ENCODE measurements around the gene PINK1.

PINK1 gene

DNA sequence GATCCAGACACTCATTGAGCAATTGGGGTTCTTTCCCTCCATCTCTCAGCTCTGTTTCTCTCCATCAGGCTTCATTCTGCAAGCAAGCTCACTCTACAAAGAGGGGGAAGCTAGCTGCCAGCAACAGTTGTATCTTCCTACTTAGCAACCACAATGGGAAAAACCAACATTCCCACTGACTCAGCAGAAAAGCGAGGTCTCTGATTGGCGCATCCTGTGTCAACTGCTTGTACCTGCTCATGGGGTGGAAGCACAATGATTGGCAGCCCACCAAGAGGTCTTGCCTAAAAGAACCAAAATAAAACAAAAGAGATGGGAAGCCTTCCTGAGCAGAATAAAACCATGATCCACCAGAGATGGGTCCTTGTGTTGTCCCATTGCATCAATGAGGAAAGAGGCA, 48.4 kb upstream of the PINK1 start:
- ChIA-PET CTCF (interaction anchor here (2.3 kb wide), 1 partner anchor 10 kb away, joined by 10 read pairs; no protein-coding TSS in a partner anchor), POLR2A (no interaction called here)
- Histone ChIP-seq H3K27ac (ENCODE audit: extremely low read depth, low read depth, low read length) (no peak overlapping the region), H3K36me3 (ENCODE audit: control insufficient read depth in 2 of 2, insufficient read depth in 1 of 2, low read length in 2 of 2) (no peaks in the 10 kb centered on the region), H3K4me3 (ENCODE audit: low read depth, low read length) (no peak overlapping the region), H3K4me1 (ENCODE audit: control insufficient read depth, insufficient read depth, low read length) (peaks cover 3% of the 10 kb centered on the region; the same call in 1 of the 2 replicates), H3K9me3 (ENCODE audit: control insufficient read depth, insufficient read depth, low read depth, low read length) (no peaks in the 10 kb centered on the region)
- TF ChIP-seq SCRT2 (tag by site-specific recombination; IDR thresholded peaks at IDR 0.05) (no peak), ZNF2 (tag by site-specific recombination; IDR thresholded peaks at IDR 0.05) (no peak), ZSCAN23 (tag by site-specific recombination; IDR thresholded peaks at IDR 0.05) (no peak)

DNA sequence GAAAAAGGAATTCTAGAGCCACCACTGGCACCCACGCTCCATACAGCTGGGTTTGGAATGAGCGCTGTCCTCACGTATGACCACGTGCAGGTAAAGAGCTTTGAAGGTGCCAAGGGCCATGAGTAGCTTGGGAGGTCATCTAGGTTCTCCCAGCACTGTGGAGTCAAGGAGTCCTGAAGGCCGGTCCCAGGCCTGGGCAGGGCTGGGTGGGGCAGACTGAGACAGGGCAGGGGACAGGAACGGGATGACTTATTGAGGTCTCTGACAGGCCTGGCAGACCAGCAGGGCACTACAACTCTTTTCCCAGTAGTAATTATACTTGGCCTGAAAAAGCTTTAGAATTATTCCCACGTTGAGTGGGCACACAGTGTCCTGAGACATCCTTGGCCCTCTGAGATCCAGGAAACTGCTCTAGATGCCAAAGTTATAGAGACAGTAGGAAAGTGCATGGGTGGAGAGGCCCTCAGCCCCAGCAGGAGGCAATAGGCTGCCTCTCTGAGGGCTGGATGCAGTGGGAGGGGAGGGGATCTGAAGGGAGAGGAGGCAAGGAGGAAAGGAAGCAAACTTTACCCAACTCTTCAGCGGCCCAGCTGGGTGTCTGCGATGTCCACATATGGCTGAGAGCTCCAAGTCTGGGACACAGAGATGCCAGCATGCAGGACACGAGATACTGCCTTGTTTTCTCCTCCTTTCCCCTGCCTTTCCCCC, 46.2 kb upstream of the PINK1 start:
- TF ChIP-seq PRDM10 (tag by site-specific recombination; IDR thresholded peaks at IDR 0.05), result no peak
- TF ChIP-seq EGR2 (tag by site-specific recombination; IDR thresholded peaks at IDR 0.05; ENCODE audit: low read depth), result peak; percentile 75
- TF ChIP-seq ZFHX2 (tag by site-specific recombination; conservative IDR thresholded peaks at IDR 0.05), result peak; percentile 66
- Histone ChIP-seq H3K4me3 (ENCODE audit: low read depth, low read length) (no peak overlapping the region), H3K4me1 (ENCODE audit: control insufficient read depth, insufficient read depth, low read length) (peaks cover 3% of the 10 kb centered on the region; the same call in 1 of the 2 replicates), H3K9me3 (ENCODE audit: control insufficient read depth, insufficient read depth, low read depth, low read length) (no peaks in the 10 kb centered on the region), H3K27ac (ENCODE audit: extremely low read depth, low read depth, low read length) (no peak overlapping the region), H3K36me3 (ENCODE audit: control insufficient read depth in 2 of 2, insufficient read depth in 1 of 2, low read length in 2 of 2) (no peaks in the 10 kb centered on the region)
- ChIA-PET CTCF (interaction anchor here (0.6 to 2.1 kb wide), 7 partner anchors 10 to 53 kb away, joined by 3 to 12 read pairs (median 4); partner anchors contain the start of gene PINK1), POLR2A (interaction anchor here (1.3 kb wide), 1 partner anchor 200 kb away, joined by 3 read pairs; the partner anchor contains the start of gene HP1BP3)

DNA sequence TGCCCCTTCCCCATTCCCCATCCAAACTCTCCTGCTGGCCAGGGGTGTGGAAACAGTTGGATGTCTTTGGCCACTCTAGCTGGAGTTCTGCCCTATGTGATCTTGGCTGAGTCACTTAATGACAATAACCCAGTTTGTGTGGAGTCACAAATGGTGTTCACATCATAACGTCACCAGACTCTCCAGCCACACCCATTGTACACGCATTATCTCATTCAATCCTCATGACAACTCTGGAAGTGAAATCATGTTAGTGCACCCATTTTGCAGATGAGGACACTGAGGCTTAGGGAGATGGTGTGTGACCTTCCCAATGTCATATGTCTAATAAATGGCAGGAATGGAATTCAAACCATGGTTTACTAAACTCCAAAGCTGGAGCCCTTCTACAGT, 45.6 kb upstream of the PINK1 start:
- Histone ChIP-seq H3K4me1 (ENCODE audit: control insufficient read depth, insufficient read depth, low read length) (peaks cover 3% of the 10 kb centered on the region; the same call in 1 of the 2 replicates), H3K4me3 (ENCODE audit: low read depth, low read length) (no peak overlapping the region), H3K9me3 (ENCODE audit: control insufficient read depth, insufficient read depth, low read depth, low read length) (no peaks in the 10 kb centered on the region), H3K27ac (ENCODE audit: extremely low read depth, low read depth, low read length) (no peak overlapping the region), H3K36me3 (ENCODE audit: control insufficient read depth in 2 of 2, insufficient read depth in 1 of 2, low read length in 2 of 2) (no peaks in the 10 kb centered on the region)
- ChIA-PET POLR2A (interaction anchor here (1.6 kb wide), 1 partner anchor 46 kb away, joined by 14 read pairs; no protein-coding TSS in a partner anchor), CTCF (interaction anchor here (1.1 to 2.1 kb wide), 4 partner anchors 12 to 53 kb away, joined by 4 to 12 read pairs (median 5); partner anchors contain the start of gene PINK1)
- TF ChIP-seq ZNF571 (tag by site-specific recombination; IDR thresholded peaks at IDR 0.05), result no peak
- TF ChIP-seq ZNF624 (tag by site-specific recombination; IDR thresholded peaks at IDR 0.05), result no peak
- no peak for TF ChIP-seq ZNF146 (tag by site-specific recombination; IDR thresholded peaks at IDR 0.05)
- TF ChIP-seq, protein P1, sequence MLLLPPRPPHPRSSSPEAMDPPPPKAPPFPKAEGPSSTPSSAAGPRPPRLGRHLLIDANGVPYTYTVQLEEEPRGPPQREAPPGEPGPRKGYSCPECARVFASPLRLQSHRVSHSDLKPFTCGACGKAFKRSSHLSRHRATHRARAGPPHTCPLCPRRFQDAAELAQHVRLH (tag by site-specific recombination; IDR thresholded peaks at IDR 0.05), result 0 out of 2 replicates have a peak, but pooled peaks have one; percentile 28
- TF ChIP-seq GLI4 (tag by site-specific recombination; IDR thresholded peaks at IDR 0.05), result no peak
- TF ChIP-seq ZNF202 (tag by site-specific recombination; IDR thresholded peaks at IDR 0.05; ENCODE audit: borderline replicate concordance), result no peak
- TF ChIP-seq ZNF830 (tag by site-specific recombination; IDR thresholded peaks at IDR 0.05; ENCODE audit: low read depth), result no peak
- TF ChIP-seq ZBTB8A (tag by site-specific recombination; IDR thresholded peaks at IDR 0.05), result no peak
- no peak for TF ChIP-seq ZBTB1 (tag by site-specific recombination; IDR thresholded peaks at IDR 0.05)
- TF ChIP-seq, protein P2, sequence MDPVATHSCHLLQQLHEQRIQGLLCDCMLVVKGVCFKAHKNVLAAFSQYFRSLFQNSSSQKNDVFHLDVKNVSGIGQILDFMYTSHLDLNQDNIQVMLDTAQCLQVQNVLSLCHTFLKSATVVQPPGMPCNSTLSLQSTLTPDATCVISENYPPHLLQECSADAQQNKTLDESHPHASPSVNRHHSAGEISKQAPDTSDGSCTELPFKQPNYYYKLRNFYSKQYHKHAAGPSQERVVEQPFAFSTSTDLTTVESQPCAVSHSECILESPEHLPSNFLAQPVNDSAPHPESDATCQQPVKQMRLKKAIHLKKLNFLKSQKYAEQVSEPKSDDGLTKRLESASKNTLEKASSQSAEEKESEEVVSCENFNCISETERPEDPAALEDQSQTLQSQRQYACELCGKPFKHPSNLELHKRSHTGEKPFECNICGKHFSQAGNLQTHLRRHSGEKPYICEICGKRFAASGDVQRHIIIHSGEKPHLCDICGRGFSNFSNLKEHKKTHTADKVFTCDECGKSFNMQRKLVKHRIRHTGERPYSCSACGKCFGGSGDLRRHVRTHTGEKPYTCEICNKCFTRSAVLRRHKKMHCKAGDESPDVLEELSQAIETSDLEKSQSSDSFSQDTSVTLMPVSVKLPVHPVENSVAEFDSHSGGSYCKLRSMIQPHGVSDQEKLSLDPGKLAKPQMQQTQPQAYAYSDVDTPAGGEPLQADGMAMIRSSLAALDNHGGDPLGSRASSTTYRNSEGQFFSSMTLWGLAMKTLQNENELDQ (tag by site-specific recombination; IDR thresholded peaks at IDR 0.05; ENCODE audit: low read depth), result no peak
- TF ChIP-seq, protein P3, sequence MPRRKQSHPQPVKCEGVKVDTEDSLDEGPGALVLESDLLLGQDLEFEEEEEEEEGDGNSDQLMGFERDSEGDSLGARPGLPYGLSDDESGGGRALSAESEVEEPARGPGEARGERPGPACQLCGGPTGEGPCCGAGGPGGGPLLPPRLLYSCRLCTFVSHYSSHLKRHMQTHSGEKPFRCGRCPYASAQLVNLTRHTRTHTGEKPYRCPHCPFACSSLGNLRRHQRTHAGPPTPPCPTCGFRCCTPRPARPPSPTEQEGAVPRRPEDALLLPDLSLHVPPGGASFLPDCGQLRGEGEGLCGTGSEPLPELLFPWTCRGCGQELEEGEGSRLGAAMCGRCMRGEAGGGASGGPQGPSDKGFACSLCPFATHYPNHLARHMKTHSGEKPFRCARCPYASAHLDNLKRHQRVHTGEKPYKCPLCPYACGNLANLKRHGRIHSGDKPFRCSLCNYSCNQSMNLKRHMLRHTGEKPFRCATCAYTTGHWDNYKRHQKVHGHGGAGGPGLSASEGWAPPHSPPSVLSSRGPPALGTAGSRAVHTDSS (tag by site-specific recombination; IDR thresholded peaks at IDR 0.05), result no peak
- TF ChIP-seq FEZF1 (tag by site-specific recombination; IDR thresholded peaks at IDR 0.05), result no peak
- no peak for TF ChIP-seq ZNF239 (tag by site-specific recombination; IDR thresholded peaks at IDR 0.05)
- TF ChIP-seq ZEB2 (tag by site-specific recombination; IDR thresholded peaks at IDR 0.05), result no peak
- TF ChIP-seq KLF17 (tag by site-specific recombination; IDR thresholded peaks at IDR 0.05), result peak; percentile 89

All from HEK293 (cell line).